NT2/D1 (cell line): ENCODE measurements around the gene CGB1.
A peak's percentile ranks its signal among the peaks of the same experiment; 100 is the strongest.
"Not testable (repeated sequence)": the region's sequence is repeated elsewhere in the genome, so short reads cannot be mapped to it uniquely, and the experiment has no call there.

Experiments
- DNase-seq: peaks from one replicate; pipeline ENCODE4 v3.0.0-alpha.2; 2011; ENCODE audit warnings: low read depth, low spot score
- H3K27me3 ChIP-seq: 2 replicates; pipeline ENCODE4 v1.6.0; 2011; ENCODE audit warnings: mild to moderate bottlenecking; ENCODE audit not compliant: insufficient read length, insufficient read depth
- H3K36me3 ChIP-seq: 2 replicates; pipeline ENCODE4 v1.6.1; 2011; ENCODE audit warnings: mild to moderate bottlenecking, low read length, mixed read lengths; ENCODE audit not compliant: insufficient read depth, insufficient read length
- H3K4me1 ChIP-seq: 2 replicates; pipeline ENCODE4 v1.5.1; 2011; ENCODE audit not compliant: insufficient read depth, insufficient read length
- H3K4me3 ChIP-seq: 2 replicates; pipeline ENCODE4 v1.5.1; 2011; ENCODE audit warnings: low read depth; ENCODE audit not compliant: insufficient read length
- H3K9ac ChIP-seq: 2 replicates; pipeline ENCODE4 v1.6.0; 2011; ENCODE audit warnings: low read depth; ENCODE audit not compliant: insufficient read length
- H3K9me3 ChIP-seq: 2 replicates; pipeline ENCODE4 v1.5.1; 2011; ENCODE audit warnings: mild to moderate bottlenecking, low read length; ENCODE audit not compliant: insufficient read depth
- SUZ12 ChIP-seq: IDR thresholded peaks from 2 replicates; pipeline ENCODE4 v1.6.1; 2011; ENCODE audit not compliant: insufficient read length, insufficient read depth; ENCODE audit errors: extremely low read depth
- YY1 ChIP-seq: IDR thresholded peaks from 2 replicates; pipeline ENCODE4 v1.6.1; 2011; ENCODE audit not compliant: insufficient read length, insufficient read depth
- ZNF274 ChIP-seq: IDR thresholded peaks from 2 replicates; pipeline ENCODE4 v1.6.1; 2011; ENCODE audit warnings: mild to moderate bottlenecking, low read depth, low read length

The CGB1 gene

GRCh38 chr19:49020931-49021895 is 15.5 kb downstream of the CGB1 start:
- DNase-seq = no peak
- H3K27me3 ChIP-seq = no peaks in the 10 kb centered on the region
- no peaks in the 10 kb centered on the region for H3K9me3 ChIP-seq
- TF ChIP-seq ZNF274 = no peak
- no peak for TF ChIP-seq YY1
- TF ChIP-seq SUZ12 = no peak
- no peak overlapping the region for H3K9ac ChIP-seq
- H3K36me3 ChIP-seq = peaks cover 5% of the 10 kb centered on the region
- H3K4me1 ChIP-seq = peaks cover 6% of the 10 kb centered on the region
- no peak overlapping the region for H3K4me3 ChIP-seq

- no peak overlapping the region for H3K4me3 ChIP-seq
- H3K4me1 ChIP-seq = peaks cover 6% of the 10 kb centered on the region
- TF ChIP-seq ZNF274 (no peak), YY1 (no peak), SUZ12 (no peak)
- no peaks in the 10 kb centered on the region for H3K9me3 ChIP-seq
- H3K36me3 ChIP-seq = peaks cover 13% of the 10 kb centered on the region
- no peak overlapping the region for H3K9ac ChIP-seq
- no peaks in the 10 kb centered on the region for H3K27me3 ChIP-seq
- DNase-seq = no peak
These were observed 16.4 kb downstream of the CGB1 start for GRCh38 chr19:49020342-49020741.

GRCh38 chr19:49019242-49019932 is 17.3 kb downstream of the CGB1 start:
- Histone ChIP-seq H3K9ac (no peak overlapping the region), H3K4me1 (peaks cover 6% of the 10 kb centered on the region), H3K27me3 (no peaks in the 10 kb centered on the region), H3K36me3 (peaks cover 23% of the 10 kb centered on the region), H3K4me3 (no peak overlapping the region), H3K9me3 (no peaks in the 10 kb centered on the region)
- no peak for TF ChIP-seq SUZ12
- peak; percentile 35 for DNase-seq

- Histone ChIP-seq H3K36me3 (peaks cover 30% of the 10 kb centered on the region), H3K4me3 (peak overlapping the region; percentile 8), H3K9ac (peak overlapping the region; percentile 51)
- not testable (repeated sequence) for H3K27me3 ChIP-seq, DNase-seq, H3K4me1 ChIP-seq, H3K9me3 ChIP-seq
These were observed 18.1 kb downstream of the CGB1 start for GRCh38 chr19:49018388-49019241.

- Histone ChIP-seq H3K36me3 (peaks cover 35% of the 10 kb centered on the region), H3K9me3 (no peaks in the 10 kb centered on the region), H3K9ac (peak overlapping the region; percentile 51), H3K4me1 (peaks cover 6% of the 10 kb centered on the region), H3K4me3 (peak overlapping the region; percentile 8), H3K27me3 (no peaks in the 10 kb centered on the region)
- DNase-seq = no peak
- no peak for TF ChIP-seq SUZ12
- no peak for TF ChIP-seq ZNF274
- no peak for TF ChIP-seq YY1
These were observed 18.9 kb downstream of the CGB1 start for GRCh38 chr19:49017666-49018351.

- Histone ChIP-seq H3K36me3 (peaks cover 41% of the 10 kb centered on the region), H3K27me3 (no peaks in the 10 kb centered on the region), H3K4me3 (peak within 1 kb of the TSS; percentile 8), H3K9me3 (no peaks in the 10 kb centered on the region), H3K9ac (peak within 1 kb of the TSS; percentile 51), H3K4me1 (peaks cover 6% of the 10 kb centered on the region)
- no peak for DNase-seq
- no peak for TF ChIP-seq YY1
- TF ChIP-seq SUZ12 = no peak
- TF ChIP-seq ZNF274 = no peak
These were observed 19.5 kb downstream of the CGB1 start, which contains the start of gene LHB for GRCh38 chr19:49017041-49017665. TSS of gene LHB (minus strand) at chr19:49017091. CDS start at chr19:49017081, 10 bp downstream.
